MM.1S (cell line): Measurements from ENCODE around the gene NRSN1.

Source experiments
- DNase-seq: peaks from one replicate; pipeline ENCODE4 v3.0.0-alpha.2; 2015
- H2AFZ ChIP-seq: fragments of 300-600 bp; sonication (generic); 2 replicates; pipeline ENCODE4 v1.6.0; 2016; ENCODE audit warnings: antibody characterized with exemption, low read length
- H3F3A ChIP-seq: fragments of 300-600 bp; sonication (generic); 2 replicates; pipeline ENCODE4 v1.6.1; 2016; ENCODE audit warnings: mild to moderate bottlenecking, antibody characterized with exemption, low read length, moderate library complexity, mixed read lengths; ENCODE audit not compliant: insufficient read depth
- H3K27ac ChIP-seq: fragments of 300-600 bp; sonication (generic); 2 replicates; pipeline ENCODE4 v1.5.1; 2016; ENCODE audit warnings: mild to moderate bottlenecking, low read length
- H3K27me3 ChIP-seq: fragments of 300-600 bp; sonication (generic); replicated peaks from 2 replicates; pipeline ENCODE4 v1.6.0; 2016; ENCODE audit warnings: low read length; ENCODE audit not compliant: insufficient read depth
- H3K36me3 ChIP-seq: fragments of 300-600 bp; sonication (generic); replicated peaks from 2 replicates; pipeline ENCODE4 v1.6.1; 2016; ENCODE audit warnings: mild to moderate bottlenecking, low read length, mixed read lengths; ENCODE audit not compliant: insufficient read depth
- H3K4me1 ChIP-seq: fragments of 300-600 bp; sonication (generic); 2 replicates; pipeline ENCODE4 v1.6.1; 2016; ENCODE audit warnings: low read length, mixed read lengths
- H3K4me2 ChIP-seq: fragments of 300-600 bp; sonication (generic); 2 replicates; pipeline ENCODE4 v1.6.0; 2016; ENCODE audit warnings: low read depth, low read length
- H3K4me3 ChIP-seq: fragments of 300-600 bp; sonication (generic); 2 replicates; pipeline ENCODE4 v1.5.1; 2016; ENCODE audit warnings: low read length, mixed read lengths
- H3K79me2 ChIP-seq: fragments of 300-600 bp; sonication (generic); 2 replicates; pipeline ENCODE4 v1.6.1; 2016; ENCODE audit warnings: mixed run types, low read length, mixed read lengths
- H3K9ac ChIP-seq: fragments of 300-600 bp; sonication (generic); 2 replicates; pipeline ENCODE4 v1.6.1; 2016; ENCODE audit warnings: low read length, mixed read lengths
- H3K9me2 ChIP-seq: fragments of 300-600 bp; sonication (generic); replicated peaks from 2 replicates; pipeline ENCODE4 v1.6.1; 2016; ENCODE audit warnings: mild to moderate bottlenecking, low read length, mixed read lengths; ENCODE audit not compliant: insufficient read depth
- H3K9me3 ChIP-seq: fragments of 300-600 bp; sonication (generic); replicated peaks from 2 replicates; pipeline ENCODE4 v1.6.1; 2016; ENCODE audit warnings: mild to moderate bottlenecking, low read length, mixed read lengths; ENCODE audit not compliant: insufficient read depth
- H4K20me1 ChIP-seq: fragments of 300-600 bp; sonication (generic); 2 replicates; pipeline ENCODE4 v1.6.1; 2016; ENCODE audit warnings: mild to moderate bottlenecking, low read length, moderate library complexity, mixed read lengths; ENCODE audit not compliant: insufficient read depth
- CTCF ChIP-seq: fragments of 300-600 bp; sonication (generic); IDR thresholded peaks from 2 replicates; pipeline ENCODE4 v1.5.1; 2016; ENCODE audit warnings: antibody characterized with exemption, low read length, mixed read lengths
- EZH2 ChIP-seq: fragments of 300-600 bp; sonication (generic); optimal IDR thresholded peaks from 2 replicates; pipeline ENCODE3; 2017; ENCODE audit warnings: low read depth, mild to moderate bottlenecking, antibody characterized with exemption, low read length, mixed read lengths
- EZH2phosphoT487 ChIP-seq: fragments of 300-600 bp; sonication (generic); IDR thresholded peaks from 2 replicates; pipeline ENCODE4 v1.6.1; 2018; ENCODE audit warnings: antibody characterized with exemption, low read length

The NRSN1 gene

GRCh38 chr6:24080711-24081110 lies 45.3 kb upstream of the NRSN1 start:
- H3K36me3 ChIP-seq = no peaks in the 10 kb centered on the region
- no peaks in the 10 kb centered on the region for H3K4me1 ChIP-seq
- no peak for DNase-seq
- H3F3A ChIP-seq = no peaks in the 10 kb centered on the region
- no peaks in the 10 kb centered on the region for H3K79me2 ChIP-seq
- no peak overlapping the region for H3K27ac ChIP-seq
- no peaks in the 10 kb centered on the region for H4K20me1 ChIP-seq
- TF ChIP-seq CTCF (no peak), EZH2phosphoT487 (no peak), EZH2 (no peak)
- H3K9ac ChIP-seq = no peak overlapping the region
- no peaks in the 10 kb centered on the region for H3K27me3 ChIP-seq
- no peak overlapping the region for H2AFZ ChIP-seq
- H3K9me2 ChIP-seq = no peaks in the 10 kb centered on the region
- H3K4me3 ChIP-seq = no peak overlapping the region
- no peak overlapping the region for H3K4me2 ChIP-seq
- H3K9me3 ChIP-seq = no peaks in the 10 kb centered on the region

DNA sequence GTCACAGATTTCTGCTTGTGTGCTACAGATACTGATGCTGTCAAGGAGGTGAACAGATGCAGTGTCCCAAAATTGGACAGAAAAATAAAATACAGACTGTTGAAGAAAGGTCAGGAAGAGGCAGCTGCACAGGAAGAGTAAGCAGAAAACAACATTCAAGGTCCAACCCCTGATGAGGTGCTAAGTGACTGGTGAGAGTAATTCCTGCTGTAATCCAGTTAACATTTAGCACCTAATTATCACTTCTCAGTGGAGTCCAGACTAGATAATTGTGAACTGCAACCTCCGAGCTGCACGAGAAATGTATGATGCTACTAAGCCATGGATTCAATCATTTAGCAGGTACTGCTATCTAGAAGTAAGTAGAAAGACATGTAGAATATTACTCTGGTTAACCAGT lies 36.3 kb upstream of the NRSN1 start:
- TF ChIP-seq CTCF = no peak
- TF ChIP-seq EZH2 = no peak
- no peak for TF ChIP-seq EZH2phosphoT487
- no peaks in the 10 kb centered on the region for H3K9me2 ChIP-seq
- H4K20me1 ChIP-seq = no peaks in the 10 kb centered on the region
- H3F3A ChIP-seq = no peaks in the 10 kb centered on the region
- H3K4me3 ChIP-seq = no peak overlapping the region
- no peaks in the 10 kb centered on the region for H3K36me3 ChIP-seq
- H3K27me3 ChIP-seq = no peaks in the 10 kb centered on the region
- H3K4me1 ChIP-seq = no peaks in the 10 kb centered on the region
- no peak overlapping the region for H3K4me2 ChIP-seq
- H3K9me3 ChIP-seq = no peaks in the 10 kb centered on the region
- no peak overlapping the region for H3K27ac ChIP-seq
- DNase-seq = no peak
- H3K9ac ChIP-seq = no peak overlapping the region
- no peaks in the 10 kb centered on the region for H3K79me2 ChIP-seq
- no peak overlapping the region for H2AFZ ChIP-seq

- H3K9me2 ChIP-seq = no peaks in the 10 kb centered on the region
- no peaks in the 10 kb centered on the region for H4K20me1 ChIP-seq
- H3F3A ChIP-seq = no peaks in the 10 kb centered on the region
- no peak overlapping the region for H3K4me2 ChIP-seq
- H3K4me3 ChIP-seq = no peak overlapping the region
- H3K36me3 ChIP-seq = no peaks in the 10 kb centered on the region
- DNase-seq = no peak
- no peaks in the 10 kb centered on the region for H3K79me2 ChIP-seq
- H3K9me3 ChIP-seq = no peaks in the 10 kb centered on the region
- H3K4me1 ChIP-seq = no peaks in the 10 kb centered on the region
- H3K9ac ChIP-seq = no peak overlapping the region
- TF ChIP-seq EZH2 (no peak), EZH2phosphoT487 (no peak), CTCF (no peak)
- no peak overlapping the region for H3K27ac ChIP-seq
- H3K27me3 ChIP-seq = no peaks in the 10 kb centered on the region
- H2AFZ ChIP-seq = no peak overlapping the region
Measured at GRCh38 chr6:24092407-24092806, 33.6 kb upstream of the NRSN1 start.

DNA sequence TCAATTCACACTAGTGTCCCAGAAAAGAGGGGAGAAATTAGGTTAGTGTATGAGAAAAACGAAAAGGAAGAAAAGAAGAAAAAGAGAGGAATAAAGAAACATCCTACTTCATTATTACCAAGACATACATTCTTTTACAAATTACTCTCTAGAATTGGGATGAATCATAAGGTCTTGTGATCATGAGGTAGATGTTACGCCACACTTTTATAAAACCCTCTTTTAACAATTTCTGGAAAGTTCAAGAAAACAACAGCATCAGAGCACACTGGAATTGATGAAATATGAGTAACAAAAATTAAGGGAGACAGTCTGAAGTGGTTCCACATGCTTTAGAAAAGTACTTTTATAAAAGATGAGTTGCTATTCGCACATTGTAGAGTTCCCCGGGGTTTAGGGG lies 32.6 kb upstream of the NRSN1 start:
- H2AFZ ChIP-seq = no peak overlapping the region
- DNase-seq = no peak
- no peaks in the 10 kb centered on the region for H3K4me1 ChIP-seq
- H3K4me2 ChIP-seq = no peak overlapping the region
- H3K36me3 ChIP-seq = no peaks in the 10 kb centered on the region
- no peaks in the 10 kb centered on the region for H3K9me3 ChIP-seq
- H3K4me3 ChIP-seq = no peak overlapping the region
- no peaks in the 10 kb centered on the region for H3F3A ChIP-seq
- H4K20me1 ChIP-seq = no peaks in the 10 kb centered on the region
- TF ChIP-seq EZH2 (no peak), EZH2phosphoT487 (no peak), CTCF (no peak)
- no peaks in the 10 kb centered on the region for H3K27me3 ChIP-seq
- no peaks in the 10 kb centered on the region for H3K9me2 ChIP-seq
- H3K79me2 ChIP-seq = no peaks in the 10 kb centered on the region
- no peak overlapping the region for H3K9ac ChIP-seq
- H3K27ac ChIP-seq = no peak overlapping the region
